Endothelial cell of umbilical vein (primary cell): Measurements from ENCODE around the gene SLC15A5. TPM values are rescaled to one million over a fixed set of nuclear protein-coding genes. Genes with fewer than 3 reads are reported as not detected.

ENCODE experiments used
- BruUV-seq: library from RNA; stranded (reverse); fragments of 400-500 nt; replicated peaks from 2 replicates; lab custom pipeline; 2021; lab: Mats Ljungman, UMichigan
- CTCF ChIA-PET: fragments of 300-600, 350-600 bp; sonication (Branson Sonifier 250); formaldehyde crosslinking; loops from one replicate; lab custom pipeline; 2021; ENCODE audit warnings: antibody characterized with exemption, inconsistent platforms; lab: Charles Lee
- POLR2A ChIA-PET: fragments of 300-600, 350-600 bp; sonication (Branson Sonifier 250); formaldehyde crosslinking; loops from one replicate; lab custom pipeline; 2021; ENCODE audit warnings: antibody characterized with exemption, inconsistent platforms; lab: Charles Lee
- DNase-seq: peaks from one replicate; pipeline ENCODE4 v3.0.0-alpha.2; 2011; ENCODE audit warnings: low read depth, low spot score
- FAIRE-seq: peaks from 2 replicates; lab custom pipeline; 2011; peaks lifted over from hg19 to GRCh38; lab: Jason Lieb, UNC
- H2AFZ ChIP-seq: 2 replicates; pipeline ENCODE4 v1.6.0; 2012; ENCODE audit warnings: low read depth, low read length, control low read depth, inconsistent platforms
- H3K27ac ChIP-seq: 2 replicates; pipeline ENCODE4 v1.5.1; 2011; ENCODE audit warnings: low read depth, mild to moderate bottlenecking, control low read depth, low read length, moderate library complexity; ENCODE audit not compliant: insufficient read depth
- H3K27me3 ChIP-seq, 2 experiments: 2 replicates each; pipeline versions ENCODE4 v1.6.0 to v1.6.1; 2011; ENCODE audit warnings: low read length in 2 of 2, mixed read lengths in 1 of 2; ENCODE audit not compliant: control insufficient read depth in 2 of 2, insufficient read depth in 2 of 2
- H3K36me3 ChIP-seq, 2 experiments: 2 replicates in 1 of 2; 3 replicates in 1 of 2; pipeline ENCODE4 v1.5.1; 2011; ENCODE audit warnings: low read length in 2 of 2, mild to moderate bottlenecking in 1 of 2, moderate library complexity in 1 of 2; ENCODE audit not compliant: control insufficient read depth in 2 of 2, insufficient read depth in 2 of 2; ENCODE audit errors: extremely low read depth in 1 of 2
- H3K4me1 ChIP-seq: 3 replicates; pipeline ENCODE4 v1.5.1; 2011; ENCODE audit warnings: mild to moderate bottlenecking, low read length; ENCODE audit not compliant: control insufficient read depth, insufficient read depth; ENCODE audit errors: extremely low read depth
- H3K4me2 ChIP-seq: 2 replicates; pipeline ENCODE4 v1.6.1; 2011; ENCODE audit warnings: low read length, control low read depth, mixed read lengths; ENCODE audit not compliant: insufficient read depth
- H3K4me3 ChIP-seq, 3 experiments: fragments of 200-600 bp in 1 of 3; sonication (generic), shearing (Covaris generic) in 1 of 3; replicated peaks in 1 of 3; 2 replicates each; pipeline ENCODE4 v1.5.1; 2011 to 2016; ENCODE audit warnings: control low read depth in 3 of 3, low read length in 3 of 3, mild to moderate bottlenecking in 2 of 3, inconsistent platforms in 1 of 3, low read depth in 1 of 3, moderate library complexity in 1 of 3; ENCODE audit not compliant: insufficient read depth in 1 of 3
- H3K79me2 ChIP-seq: 2 replicates; pipeline ENCODE4 v1.6.0; 2012; ENCODE audit warnings: low read length, inconsistent platforms; ENCODE audit not compliant: control insufficient read depth, insufficient read depth
- H3K9ac ChIP-seq: replicated peaks from 2 replicates; pipeline ENCODE3; 2011; ENCODE audit warnings: low read length, control low read depth; ENCODE audit not compliant: insufficient read depth; ENCODE audit errors: extremely low read depth
- H3K9me1 ChIP-seq: replicated peaks from 3 replicates; pipeline ENCODE4 v1.6.0; 2011; ENCODE audit warnings: mild to moderate bottlenecking, low read length; ENCODE audit not compliant: control insufficient read depth, insufficient read depth; ENCODE audit errors: extremely low read depth
- H3K9me3 ChIP-seq: replicated peaks from 2 replicates; pipeline ENCODE4 v1.5.1; 2012; ENCODE audit warnings: low read length, inconsistent platforms; ENCODE audit not compliant: control insufficient read depth, insufficient read depth
- H4K20me1 ChIP-seq: replicated peaks from 2 replicates; pipeline ENCODE3; 2011; ENCODE audit warnings: mild to moderate bottlenecking, low read length; ENCODE audit not compliant: control insufficient read depth, insufficient read depth; ENCODE audit errors: extremely low read depth
- CTCF ChIP-seq, 2 donors: IDR thresholded peaks; 1 replicate in 1 of 2; 2 replicates in 1 of 2; pipeline ENCODE4 v1.5.1; 2011; ENCODE audit warnings: low read length in 2 of 2, mild to moderate bottlenecking in 2 of 2, moderate library complexity in 2 of 2, control low read depth in 1 of 2, inconsistent platforms in 1 of 2, low read depth in 1 of 2; ENCODE audit not compliant: insufficient read depth in 1 of 2; ENCODE audit errors: extremely low read depth in 1 of 2
- EZH2 ChIP-seq: IDR thresholded peaks from 2 replicates; pipeline ENCODE4 v1.6.1; 2012; ENCODE audit warnings: borderline replicate concordance, low read depth, mild to moderate bottlenecking, moderate library complexity, low read length, inconsistent platforms; ENCODE audit not compliant: severe bottlenecking
- FOS ChIP-seq: IDR thresholded peaks from 2 replicates; pipeline ENCODE4 v1.6.1; 2011; ENCODE audit warnings: mild to moderate bottlenecking, low read length, moderate library complexity, borderline replicate concordance; ENCODE audit not compliant: insufficient read depth
- GATA2 ChIP-seq: IDR thresholded peaks from 2 replicates; pipeline ENCODE4 v1.7.0; 2011; ENCODE audit warnings: low read depth, mild to moderate bottlenecking, moderate library complexity, mixed read lengths, low read length; ENCODE audit not compliant: insufficient read length, insufficient read depth
- JUN ChIP-seq: IDR thresholded peaks from 2 replicates; pipeline ENCODE4 v1.6.1; 2011; ENCODE audit warnings: borderline replicate concordance, low read depth; ENCODE audit not compliant: insufficient read length, insufficient read depth
- MAX ChIP-seq: IDR thresholded peaks from 2 replicates; pipeline ENCODE4 v1.6.1; 2011; ENCODE audit not compliant: insufficient read depth, insufficient read length
- MYC ChIP-seq: IDR thresholded peaks from one replicate; pipeline ENCODE4 v1.6.1; 2011; ENCODE audit warnings: mild to moderate bottlenecking, low read depth, low read length
- POLR2A ChIP-seq: IDR thresholded peaks from 2 replicates; pipeline ENCODE4 v1.6.1; 2012; ENCODE audit warnings: low read depth, mild to moderate bottlenecking, control low read depth, low read length
- POLR2AphosphoS5 ChIP-seq: IDR thresholded peaks from 2 replicates; pipeline ENCODE4 v1.6.1; 2012; ENCODE audit warnings: low read depth, mild to moderate bottlenecking, control low read depth, low read length, moderate library complexity; ENCODE audit not compliant: insufficient read depth
- dilution Hi-C: fragments of 300-500 bp; cut with MboI; formaldehyde crosslinking; loops from one replicate; pipeline ENCODE4 v1.15.0; 2019; ENCODE audit warnings: low sequenced_read_pairs; ENCODE audit not compliant: extremely low pct_ligation_motif_present
- intact Hi-C: fragments of 100-400 bp; cut with micrococcal nuclease; formaldehyde crosslinking; loops from one replicate; pipeline ENCODE4 v1.10.0; 2022
- polyA plus RNA-seq, 4 experiments: library from polyadenylated mRNA; depleted of rRNA in 3 of 4; stranded (reverse) in 3 of 4; unstranded in 1 of 4; fragments of >200 nt; gene quantifications; 2 replicates each; pipeline versions ENCODE4 v1.2.1 to v1.2.3, GENCODE V29; 2011 to 2012; ENCODE audit warnings: missing spikeins in 1 of 4
- total RNA-seq: library from RNA; stranded (reverse); gene quantifications from 2 replicates; pipeline ENCODE4 v1.2.3, GENCODE V29; 2021

Gene SLC15A5
- total and polyA plus RNA-seq, 2 donors (not counting 3 experiments of a cell fraction or from before 2014, with no cell fraction given): not detected

GRCh38 chr12:16220120-16220519 lies 57.4 kb downstream of the SLC15A5 start:
- FAIRE-seq (no peak), DNase-seq (no peak)
- Histone ChIP-seq H3K27ac (no peak overlapping the region), H2AFZ (no peak overlapping the region), H3K9me1 (no peaks in the 10 kb centered on the region), H3K36me3 (no peaks in the 10 kb centered on the region), H3K27me3 (no peaks in the 10 kb centered on the region), H3K9ac (no peak overlapping the region), H3K4me1 (no peaks in the 10 kb centered on the region), H4K20me1 (no peaks in the 10 kb centered on the region), H3K9me3 (no peaks in the 10 kb centered on the region), H3K79me2 (no peaks in the 10 kb centered on the region), H3K4me2 (no peak overlapping the region), H3K4me3 (no peak overlapping the region)
- ChIA-PET POLR2A (no interaction called here), CTCF (no interaction called here)
- BruUV-seq: no TSS peak
- dilution Hi-C loops: no loop called here
- TF ChIP-seq EZH2: no peak
- TF ChIP-seq JUN: no peak
- no peak for TF ChIP-seq POLR2AphosphoS5
- no peak for TF ChIP-seq GATA2
- no peak for TF ChIP-seq MYC
- no peak for TF ChIP-seq MAX
- TF ChIP-seq POLR2A: no peak
- TF ChIP-seq CTCF (IDR thresholded peaks at IDR 0.05; ENCODE audit: extremely low read depth in 1 of 2, insufficient read depth in 1 of 2, low read depth in 1 of 2, low read length in 2 of 2): no peak
- TF ChIP-seq FOS: no peak
- intact Hi-C loops: no loop called here
